Activated CD4-positive, CD25-positive, alpha-beta regulatory T cell (primary cell): ENCODE measurements around the gene LRRC27.
"Not testable (repeated sequence)": the region's sequence is repeated elsewhere in the genome, so short reads cannot be mapped to it uniquely, and the experiment has no call there.

ENCODE experiments used
- DNase-seq, 4 experiments: peaks; one replicate each; lab custom pipeline; 2025; lab: John Stamatoyannopoulos, UW

LRRC27 gene

DNA sequence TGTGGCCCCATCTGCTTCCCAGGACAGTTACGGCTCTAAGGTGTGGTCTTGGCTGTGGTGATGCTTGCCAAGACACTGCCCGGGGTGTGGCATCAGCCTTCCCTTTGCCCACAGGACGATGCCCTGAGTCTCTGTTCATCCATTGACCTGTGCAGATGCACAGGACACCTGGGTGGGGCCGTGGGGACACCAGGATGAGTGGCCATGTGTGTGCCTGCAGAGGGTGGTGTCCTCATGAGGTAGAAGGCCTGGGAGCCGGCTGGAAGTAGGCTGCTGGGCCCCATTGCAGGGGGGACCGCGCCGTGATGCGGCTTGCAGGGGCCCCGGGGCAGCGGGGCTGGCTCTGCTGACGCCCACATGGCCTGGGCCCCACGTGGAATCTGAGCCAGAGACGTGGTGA, 42.6 kb downstream of the LRRC27 start:
- DNase-seq = no peak

DNA sequence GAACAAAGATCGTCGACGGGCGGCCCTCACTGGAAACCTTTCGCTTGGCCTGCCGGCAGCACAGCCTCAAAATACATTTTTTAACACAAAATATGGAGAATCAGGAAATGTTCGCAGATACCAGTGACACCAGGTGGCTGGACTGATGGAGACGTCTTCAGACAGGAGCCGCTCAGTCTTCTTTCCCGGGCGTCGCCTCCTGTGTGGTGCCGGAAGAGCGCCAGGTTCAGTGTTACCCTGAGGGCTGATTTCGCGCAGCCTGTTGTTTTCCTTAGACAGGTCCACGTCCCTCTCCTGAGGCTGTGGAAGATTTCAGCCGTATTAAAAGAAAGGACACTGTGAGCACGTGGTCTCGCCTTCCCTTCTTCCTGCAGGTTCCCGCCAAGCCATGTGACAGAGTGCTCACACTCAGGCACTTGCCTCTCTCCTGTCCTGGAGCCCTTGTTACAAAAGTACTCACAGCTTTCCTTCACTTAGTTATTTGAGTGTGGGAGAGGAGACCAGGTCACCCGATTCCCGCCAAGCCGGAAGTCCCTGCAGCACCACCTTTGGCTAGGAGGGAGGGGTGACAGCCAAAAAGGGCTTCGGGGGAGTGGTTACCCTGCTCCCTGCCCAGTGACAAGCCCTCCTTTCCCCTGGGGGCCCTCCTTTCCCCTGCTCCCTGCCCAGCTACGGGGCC, 43.3 kb downstream of the LRRC27 start:
- DNase-seq = no peak

DNA sequence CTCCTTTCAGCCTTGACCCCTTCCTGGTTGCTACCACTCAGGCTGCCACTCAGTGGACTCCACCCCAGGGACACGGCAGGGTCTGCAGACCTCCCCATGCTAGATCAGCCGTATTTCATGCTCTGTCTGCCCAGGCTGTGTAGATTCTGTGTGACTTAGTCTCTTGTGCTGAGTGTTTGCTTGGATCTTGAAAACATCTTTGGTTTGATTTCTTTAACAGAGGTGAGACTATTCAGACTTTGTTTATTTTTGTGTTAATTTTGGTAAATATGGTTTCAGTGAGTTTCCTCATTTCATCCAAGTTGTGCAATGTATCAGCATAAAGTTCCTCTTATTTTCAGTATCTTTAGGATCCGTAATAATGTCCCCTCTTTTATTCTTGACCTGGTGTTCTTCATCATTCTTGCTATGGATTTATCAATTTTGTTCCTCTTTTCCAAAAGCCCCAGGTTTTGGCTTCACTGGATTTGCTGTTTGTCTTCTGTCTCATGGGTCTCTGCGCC, 43.9 kb downstream of the LRRC27 start:
- DNase-seq = no peak

DNA sequence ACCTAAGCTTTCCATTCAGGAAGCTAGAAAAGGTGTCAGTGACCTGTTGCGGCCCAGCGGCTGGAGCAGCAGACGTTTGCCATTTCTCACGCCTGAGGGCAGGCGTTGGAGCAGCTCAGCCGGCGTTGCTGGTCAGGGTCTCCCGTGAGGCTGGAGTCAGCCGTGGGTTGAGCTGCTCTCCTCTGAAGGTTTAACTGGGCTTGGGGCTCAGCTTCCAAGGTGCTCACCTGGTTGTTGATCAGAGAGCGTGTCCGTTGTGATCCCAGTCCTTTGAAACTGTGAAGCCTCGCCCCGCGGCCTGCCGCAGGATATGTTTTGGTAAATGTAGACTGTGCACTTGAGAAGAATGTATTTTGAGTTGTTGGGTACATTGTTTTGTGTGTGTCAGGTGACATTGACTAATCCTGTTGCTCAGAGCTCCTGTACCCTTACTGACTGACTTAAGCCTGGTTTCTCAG, 44.4 kb downstream of the LRRC27 start:
- no peak for DNase-seq

DNA sequence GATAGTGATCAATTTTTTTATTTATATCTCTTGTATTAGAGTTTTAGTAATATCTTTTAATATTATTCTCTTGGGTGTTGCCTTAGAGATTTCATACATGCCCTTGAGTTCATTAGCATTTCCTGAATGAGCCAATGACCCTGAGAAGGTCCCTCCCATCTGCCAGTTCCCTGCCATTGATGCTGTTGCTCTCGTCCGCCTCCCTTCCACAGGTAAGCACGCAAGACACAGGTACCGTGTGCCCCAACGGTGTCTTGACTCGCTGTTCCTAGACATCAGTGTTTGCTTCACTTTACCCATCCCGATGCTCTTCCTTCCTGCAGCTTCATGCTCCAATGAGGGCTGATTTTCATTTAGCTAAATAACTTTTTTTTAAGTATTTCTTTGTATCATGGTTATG, 45.3 kb downstream of the LRRC27 start:
- DNase-seq = no peak

DNA sequence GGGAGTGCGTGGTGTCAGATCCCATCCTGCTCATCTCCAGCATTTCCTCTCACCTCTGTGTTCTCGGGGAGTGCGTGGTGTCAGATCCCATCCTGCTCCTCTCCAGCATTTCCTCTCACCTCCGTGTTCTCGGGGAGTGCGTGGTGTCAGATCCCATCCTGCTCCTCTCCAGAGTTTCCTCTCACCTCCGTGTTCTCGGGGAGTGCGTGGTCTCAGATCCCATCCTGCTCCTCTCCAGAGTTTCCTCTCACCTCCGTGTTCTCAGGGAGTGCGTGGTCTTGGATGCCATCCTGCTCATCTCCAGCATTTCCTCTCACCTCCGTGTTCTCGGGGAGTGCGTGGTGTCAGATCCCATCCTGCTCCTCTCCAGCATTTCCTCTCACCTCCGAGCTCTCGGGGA, 47.0 kb downstream of the LRRC27 start:
- not testable (repeated sequence) for DNase-seq

DNA sequence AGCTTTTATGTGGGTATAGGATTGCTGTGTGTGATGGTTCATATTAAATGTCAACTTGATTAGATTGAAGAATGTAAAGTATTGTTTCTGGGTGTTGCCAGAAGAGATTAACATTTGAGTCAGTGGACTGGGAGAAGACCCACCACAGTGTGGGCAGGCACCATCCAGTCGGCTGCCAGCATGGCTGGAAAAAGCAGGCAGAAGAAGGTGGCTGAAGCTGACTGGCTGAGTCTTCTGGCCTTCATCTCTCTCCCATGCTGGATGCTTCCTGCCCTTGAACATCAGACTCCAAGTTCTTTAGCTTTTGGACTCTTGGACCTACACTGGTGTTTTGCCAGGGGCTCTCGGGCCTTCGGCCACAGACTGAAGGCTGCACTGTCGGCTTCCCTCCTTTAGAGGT, 49.0 kb downstream of the LRRC27 start:
- not testable (repeated sequence) for DNase-seq

DNA sequence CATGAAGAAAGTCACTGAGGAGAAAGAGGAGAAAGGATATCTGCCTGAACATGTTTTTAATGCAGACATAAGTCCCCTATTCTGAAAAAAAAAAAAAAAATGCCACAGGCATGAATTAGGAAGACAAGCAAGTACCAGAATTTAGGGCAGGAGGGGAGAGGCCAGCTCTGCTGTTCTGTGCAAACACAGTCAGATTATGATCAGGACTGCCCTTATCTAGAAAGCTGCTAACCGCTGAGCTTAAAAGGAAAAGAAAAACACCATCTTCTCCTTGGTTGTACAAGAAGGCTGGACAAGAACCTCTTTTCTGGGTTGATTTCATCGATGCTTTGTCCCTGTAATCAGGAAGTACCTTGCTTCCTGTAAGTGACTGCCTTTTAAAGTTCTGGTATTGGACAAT, 49.7 kb downstream of the LRRC27 start:
- DNase-seq = no peak

DNA sequence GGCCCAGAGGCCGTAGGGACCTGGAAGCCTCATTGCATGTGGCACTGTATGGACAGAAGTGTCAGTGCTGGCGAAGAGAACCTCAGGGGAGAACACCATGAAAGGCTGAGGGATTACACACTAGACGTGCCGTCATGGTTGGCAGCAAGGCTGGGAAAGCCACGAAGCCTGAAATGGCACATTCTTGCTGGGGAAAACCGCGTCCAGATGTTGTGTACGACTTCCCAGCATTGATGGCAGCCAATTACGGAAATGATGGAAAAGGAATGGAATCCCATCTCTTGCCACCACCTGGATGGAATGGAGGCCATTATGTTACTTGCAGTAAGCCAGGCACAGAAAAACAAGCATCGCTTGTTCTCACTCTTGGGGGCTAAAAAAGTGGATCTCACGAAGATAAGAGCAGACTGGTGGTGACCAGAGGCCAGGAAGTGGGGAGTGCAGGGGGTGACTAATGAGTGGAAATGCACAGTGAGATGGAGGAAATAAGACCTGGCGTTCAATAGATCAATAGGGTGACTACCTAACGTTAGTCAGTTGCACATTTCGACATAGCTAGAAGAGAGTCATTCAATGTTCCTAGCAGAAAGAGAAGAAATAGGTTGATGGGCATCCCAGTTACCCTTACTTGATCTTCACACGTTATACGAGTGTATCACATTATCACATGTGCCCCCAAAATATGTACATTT, 50.4 kb downstream of the LRRC27 start:
- DNase-seq = no peak

DNA sequence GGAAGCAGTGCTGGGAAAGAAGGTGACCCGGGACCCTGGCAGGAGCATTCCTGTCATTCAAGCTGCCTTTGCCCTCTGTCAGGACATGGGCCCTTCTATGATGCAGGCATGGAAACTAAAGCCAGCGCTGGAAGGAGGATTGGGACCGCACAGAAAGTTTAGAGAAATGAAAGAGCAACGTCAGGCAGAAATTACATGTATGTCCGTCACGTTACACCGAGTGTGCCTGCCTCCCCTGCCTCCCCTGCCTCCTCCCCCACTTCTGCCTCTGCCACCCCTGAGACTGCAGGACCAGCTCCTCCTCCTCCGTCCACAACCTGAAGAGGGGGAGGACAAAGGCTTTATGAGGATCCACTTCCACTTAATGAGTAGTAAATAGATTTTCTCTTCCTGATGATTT, 51.1 kb downstream of the LRRC27 start:
- no peak for DNase-seq

DNA sequence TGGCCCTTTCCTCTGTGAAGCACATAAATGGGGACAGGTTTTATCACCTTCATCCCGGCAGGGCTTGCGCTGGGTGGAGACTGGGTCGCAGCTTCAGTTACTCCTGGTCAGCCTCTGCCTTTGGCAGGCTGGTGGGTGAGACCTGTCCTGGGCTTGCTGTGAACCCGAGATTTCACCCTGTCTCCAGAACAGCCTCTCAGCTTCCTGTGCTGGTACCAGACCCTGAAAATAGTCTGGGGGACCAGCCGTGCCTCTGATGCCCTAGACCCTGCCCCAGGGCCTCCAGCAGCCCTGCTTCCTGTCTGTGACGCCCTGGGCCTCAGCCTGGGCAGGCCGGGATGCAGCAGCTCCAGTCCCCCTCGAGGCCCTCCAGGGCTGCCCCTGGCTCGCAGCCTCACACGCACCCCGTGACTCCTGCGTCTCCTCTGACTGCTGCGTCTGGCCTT, 51.8 kb downstream of the LRRC27 start:
- DNase-seq = no peak

DNA sequence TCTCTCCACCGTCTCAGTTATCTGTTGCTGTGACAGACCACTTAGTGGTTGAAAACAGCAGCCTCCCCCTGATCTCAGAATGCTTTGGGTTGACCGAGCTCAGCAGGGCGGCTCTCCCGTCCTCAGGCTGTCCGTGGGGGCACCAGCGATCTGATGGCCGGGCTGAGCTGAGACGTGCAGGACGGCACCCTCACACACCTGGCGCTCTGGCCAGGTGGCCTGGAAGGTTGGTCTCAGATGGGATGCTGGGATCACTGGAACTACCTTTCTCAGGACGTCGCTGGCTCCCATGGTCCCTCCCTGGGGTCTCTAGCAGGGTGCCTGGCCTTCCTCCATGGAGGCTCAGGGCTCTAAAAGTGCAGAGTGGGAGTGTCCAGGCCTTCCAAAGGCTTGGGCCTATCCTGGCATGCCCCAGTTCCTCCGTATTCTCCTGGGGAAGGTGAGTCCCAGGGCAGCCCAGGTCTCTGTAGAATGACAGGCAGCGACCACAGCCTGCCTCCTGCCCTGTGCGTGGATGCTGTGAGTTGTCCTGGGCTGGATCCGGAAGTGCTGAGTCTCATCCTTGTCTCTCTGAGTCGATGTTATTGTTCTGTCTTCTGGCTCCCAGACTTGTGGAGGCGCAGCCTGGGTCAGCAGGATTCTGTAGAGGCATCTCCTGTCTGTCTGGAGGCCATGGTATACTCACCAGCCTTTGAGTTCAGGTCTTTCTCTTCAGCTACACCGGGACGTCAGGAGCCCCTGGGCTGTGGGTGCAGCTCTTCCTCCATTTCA, 52.8 kb downstream of the LRRC27 start:
- DNase-seq = no peak

DNA sequence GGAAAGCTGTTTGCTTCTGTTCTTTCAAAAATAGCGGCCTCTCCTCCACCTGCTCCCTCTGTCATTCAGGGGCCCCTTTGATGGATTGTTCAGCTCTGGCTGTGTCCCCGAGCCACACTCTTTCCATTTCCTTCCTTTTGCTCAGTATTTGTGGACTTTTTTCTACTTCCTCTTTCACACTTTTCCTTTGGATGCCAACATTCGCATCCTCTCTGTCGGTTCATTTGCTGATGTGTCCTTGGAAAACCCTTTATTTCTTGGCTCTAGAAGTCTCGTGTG, 53.3 kb downstream of the LRRC27 start:
- no peak for DNase-seq

DNA sequence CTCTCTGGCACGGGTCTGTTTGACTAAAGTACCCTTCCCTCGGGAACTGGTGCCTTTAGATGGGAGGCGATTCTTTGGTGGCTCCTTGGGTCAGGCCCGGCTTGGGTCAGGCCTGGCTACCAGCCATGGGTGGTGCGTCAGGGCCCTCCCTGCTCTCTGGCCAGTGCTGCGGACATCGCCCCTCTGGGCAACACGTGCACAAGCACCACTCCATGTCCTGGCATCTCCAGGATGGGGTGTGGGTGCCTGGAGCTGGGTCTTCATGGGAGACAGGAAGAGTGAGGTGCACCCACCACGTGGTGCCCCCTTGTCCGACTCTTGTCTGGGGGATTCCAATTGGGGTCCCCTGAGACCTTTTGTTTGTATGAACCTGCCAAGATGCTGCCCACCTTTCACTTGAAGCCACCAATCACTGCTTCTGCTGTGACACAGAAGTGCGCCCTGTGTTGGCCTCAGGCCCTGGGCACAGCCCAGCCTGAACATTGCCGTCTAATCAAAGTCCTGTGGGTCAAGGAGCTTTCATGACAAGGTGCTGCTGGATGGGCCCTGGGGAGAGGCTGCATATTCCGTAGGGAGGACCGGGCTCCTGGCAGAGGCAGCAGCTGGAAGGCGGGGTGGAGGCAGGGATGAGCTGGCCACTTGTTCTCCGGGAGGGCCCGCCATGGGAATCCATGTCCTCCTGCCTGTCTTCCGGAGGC, 53.9 kb downstream of the LRRC27 start:
- DNase-seq = no peak

DNA sequence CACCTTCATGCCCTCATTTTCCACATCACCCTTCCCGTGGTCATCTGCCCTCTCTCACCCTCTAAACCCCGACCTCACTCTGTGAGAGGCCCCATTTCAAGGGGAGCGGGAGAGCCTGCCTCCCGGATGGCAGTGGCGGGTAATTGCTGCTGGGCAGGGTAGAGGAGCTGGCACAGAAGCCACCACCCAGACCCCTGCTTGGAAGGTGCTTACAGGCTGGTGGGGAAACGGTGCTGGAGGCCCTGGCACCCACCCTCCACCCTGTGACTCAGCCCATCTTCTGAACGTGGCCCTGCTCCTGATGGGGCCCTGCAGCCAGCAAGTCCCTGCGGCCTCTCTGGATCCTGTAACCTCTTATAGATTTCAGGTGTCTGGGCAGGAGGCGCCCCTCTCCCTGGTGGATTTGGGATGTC, 54.4 kb downstream of the LRRC27 start:
- DNase-seq = no peak

DNA sequence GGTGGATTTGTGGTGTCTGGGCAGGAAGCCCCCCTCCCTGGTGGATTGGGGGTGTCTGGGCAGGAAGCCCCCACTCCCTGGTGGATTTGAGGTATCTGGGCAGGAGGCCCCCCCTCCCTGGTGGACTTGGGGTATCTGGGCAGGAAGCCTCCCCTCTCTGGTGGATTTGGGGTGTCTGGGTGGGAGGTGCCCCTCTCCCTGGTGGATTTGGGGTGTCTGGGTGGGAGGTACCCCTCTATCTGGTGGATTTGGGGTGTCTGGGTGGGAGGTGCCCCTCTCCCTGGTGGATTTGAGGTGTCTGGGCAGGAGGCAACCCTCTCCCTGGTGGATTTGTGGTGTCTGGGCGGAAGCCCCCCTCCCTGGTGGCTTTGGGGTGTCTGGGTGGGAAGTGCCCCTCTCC, 54.9 kb downstream of the LRRC27 start:
- DNase-seq = not testable (repeated sequence)

DNA sequence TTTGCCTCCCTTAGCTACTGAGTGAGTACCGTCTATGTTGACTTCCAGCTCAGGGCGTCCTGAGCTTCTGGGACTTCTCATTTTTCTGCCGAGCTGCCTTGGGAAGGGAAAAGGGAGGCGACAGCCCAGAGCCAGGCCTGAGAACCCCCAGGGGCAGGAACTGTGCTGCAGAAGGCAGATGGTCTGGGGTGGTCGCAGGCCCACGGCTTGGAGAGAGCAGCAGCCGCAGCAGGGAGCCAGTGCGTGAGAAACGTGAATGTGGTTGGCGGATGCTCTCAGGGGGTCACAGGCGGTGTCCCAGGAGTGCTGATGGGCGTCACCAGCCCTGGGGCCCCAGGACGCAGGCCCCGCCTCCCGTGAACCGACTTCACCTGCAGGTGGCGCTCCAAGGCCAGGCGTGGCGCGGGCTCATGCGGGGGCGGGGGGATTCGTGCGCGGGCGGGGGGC, 55.8 kb downstream of the LRRC27 start:
- DNase-seq = peak; percentile 39 to 66 (median 62)

DNA sequence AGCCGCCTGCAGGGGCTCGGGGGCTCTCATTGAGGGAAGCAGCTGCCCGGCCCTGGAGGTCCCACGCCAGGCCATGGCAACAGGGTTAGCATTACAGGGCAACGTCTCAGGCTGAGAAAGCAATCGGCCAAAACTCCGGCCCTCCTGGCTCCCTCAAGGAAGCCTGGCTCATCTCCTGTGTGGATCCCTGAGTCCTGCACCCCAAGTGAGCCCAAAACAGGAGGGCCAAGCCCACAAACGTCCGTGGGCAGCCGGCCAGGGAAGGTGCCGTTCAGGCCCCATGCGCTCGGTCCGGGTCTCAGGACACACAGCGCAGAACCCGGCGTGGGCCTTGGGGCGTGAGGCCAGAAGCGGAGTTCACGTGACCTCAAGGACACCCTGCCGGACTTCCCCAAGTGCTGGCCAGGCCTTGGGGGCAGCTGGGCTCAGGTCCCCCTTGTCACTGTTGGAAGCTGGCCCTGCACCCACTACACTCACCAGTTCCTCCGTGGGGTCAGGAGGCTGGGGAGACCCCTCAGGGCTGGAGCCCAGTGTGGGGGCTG, 57.0 kb downstream of the LRRC27 start:
- no peak for DNase-seq

DNA sequence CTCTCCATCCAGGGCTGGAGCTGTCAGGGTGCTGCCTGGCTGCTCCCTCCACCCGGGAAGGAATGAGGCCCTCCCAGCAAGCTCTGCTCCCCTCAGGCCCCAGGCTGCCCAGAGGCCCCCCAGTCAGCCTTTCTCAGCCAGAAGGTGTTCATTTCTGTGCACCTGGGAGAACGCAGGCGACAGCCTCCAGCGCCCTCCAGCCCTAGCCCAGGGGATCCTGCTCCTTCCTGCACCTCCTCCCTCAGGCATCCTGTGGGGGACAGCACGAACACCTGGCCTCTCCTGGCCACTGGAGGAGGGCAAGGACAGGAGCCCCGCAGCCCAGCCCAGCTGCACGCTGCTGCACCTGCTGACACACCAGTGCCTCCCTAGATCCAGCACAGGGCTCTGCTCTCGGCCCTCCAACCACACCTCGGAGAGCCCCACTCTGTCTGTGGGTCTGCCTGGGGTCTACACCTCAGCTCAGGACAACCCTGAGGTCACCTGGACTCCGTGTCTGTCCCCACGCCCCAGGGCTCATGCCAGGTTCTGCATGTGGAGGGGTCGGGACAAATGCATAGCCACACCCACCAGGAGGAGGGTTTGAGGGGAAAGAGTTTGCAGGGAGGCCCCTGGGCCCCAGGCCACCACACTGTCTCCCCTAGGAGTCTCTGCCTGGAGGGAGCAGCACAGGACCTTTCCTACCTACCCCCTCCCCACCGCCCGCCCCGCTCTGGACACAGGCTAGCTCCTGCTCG, 57.6 kb downstream of the LRRC27 start:
- no peak for DNase-seq

DNA sequence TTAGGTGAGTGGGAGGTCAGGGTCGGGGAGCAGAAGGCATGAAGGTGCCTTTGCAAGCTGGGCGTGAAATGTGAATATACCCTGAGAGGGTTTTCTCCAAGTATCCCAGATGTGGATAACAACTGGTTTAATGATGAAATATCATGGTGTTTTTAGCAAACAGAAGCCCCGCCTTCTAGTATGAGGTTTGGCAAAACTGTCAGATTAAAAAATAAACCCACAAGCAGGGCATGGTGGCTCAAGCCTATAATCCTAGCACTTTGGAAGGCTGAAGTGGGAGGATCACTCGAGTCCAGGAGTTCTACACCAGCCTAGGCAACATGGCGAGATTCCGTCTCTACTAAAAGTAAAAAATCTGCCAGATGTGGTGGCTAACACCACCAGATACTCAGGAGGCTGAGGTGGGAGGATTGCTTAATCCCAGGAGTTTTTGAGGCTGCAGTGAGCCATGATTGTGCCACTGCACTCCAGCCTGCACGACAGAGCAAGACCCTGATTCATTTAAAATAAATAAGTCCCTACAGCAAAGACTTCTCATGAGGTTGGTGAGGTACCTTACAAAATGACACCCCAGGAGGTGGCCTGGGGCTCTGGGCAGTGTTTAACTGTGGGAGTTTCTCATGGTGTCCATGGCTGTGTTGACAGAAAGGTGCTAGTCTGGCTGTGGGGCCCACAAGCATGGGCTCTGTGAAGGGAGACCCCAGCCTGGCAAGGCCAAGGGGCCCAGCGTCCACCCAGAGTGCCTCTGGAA, 58.4 kb downstream of the LRRC27 start:
- DNase-seq = no peak
